Right lobe of liver (tissue), 4 donors: ENCODE data around the gene RAB5B.

Experiments
- CTCF ChIP-seq, 4 donors: fragments of 200-600 bp in 3 of 4; fragments of 450-650 bp in 1 of 4; IDR thresholded peaks; one replicate each; pipeline versions ENCODE4 v1.5.1 to v1.8.0; 2016 to 2022; ENCODE audit warnings: antibody characterized with exemption in 4 of 4, mild to moderate bottlenecking in 2 of 4
- POLR2A ChIP-seq: fragments of 450-650 bp; IDR thresholded peaks from one replicate; pipeline ENCODE4 v1.6.1; 2017; ENCODE audit warnings: antibody characterized with exemption, mild to moderate bottlenecking
- donor health status: DM: no; HTN: no; CAD: no.
- donor health status: DM: no; HTN: no; CAD: no.
- donor health status: DM: no; HTN: yes; CAD: no.

- TF ChIP-seq CTCF (IDR thresholded peaks at IDR 0.05) = no peak
- no peak for TF ChIP-seq POLR2A
Observed at GRCh38 chr12:55972042-55972441, 1.8 kb upstream of the RAB5B start.
